ENCODE data around the gene HMGCS1.
A peak's percentile ranks its signal among the peaks of the same experiment; 100 is the strongest.
"Not testable (repeated sequence)": the region's sequence is repeated elsewhere in the genome, so short reads cannot be mapped to it uniquely, and the experiment has no call there.

Gene HMGCS1

GRCh38 chr5:43312076-43312661 is 1.0 kb downstream of the HMGCS1 start:
- no peak for DNase-seq

- DNase-seq, result peak; percentile 22
Measured at GRCh38 chr5:43309637-43310036, 3.6 kb downstream of the HMGCS1 start.

DNA sequence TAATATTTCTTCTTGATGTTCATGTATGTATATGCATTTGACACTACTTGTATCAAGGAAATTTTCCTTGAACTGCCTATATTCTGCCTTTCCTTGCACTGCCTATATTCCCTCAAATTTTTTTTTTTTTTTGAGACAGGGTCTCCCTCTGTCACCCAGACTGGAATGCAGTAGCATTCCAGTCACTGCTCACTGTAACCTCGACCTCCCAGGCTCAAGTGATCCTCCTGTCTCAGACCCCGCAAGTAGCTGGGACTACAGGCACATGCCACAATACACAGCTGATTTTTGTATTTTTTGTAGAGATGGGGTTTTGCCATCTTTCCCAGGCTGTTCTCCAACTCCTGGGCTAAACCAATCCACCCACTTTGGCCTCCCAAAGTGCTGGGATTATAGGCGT is 4.1 kb downstream of the HMGCS1 start:
- DNase-seq, result no peak

GRCh38 chr5:43306954-43307353 is 6.3 kb downstream of the HMGCS1 start:
- DNase-seq, result not testable (repeated sequence)

DNA sequence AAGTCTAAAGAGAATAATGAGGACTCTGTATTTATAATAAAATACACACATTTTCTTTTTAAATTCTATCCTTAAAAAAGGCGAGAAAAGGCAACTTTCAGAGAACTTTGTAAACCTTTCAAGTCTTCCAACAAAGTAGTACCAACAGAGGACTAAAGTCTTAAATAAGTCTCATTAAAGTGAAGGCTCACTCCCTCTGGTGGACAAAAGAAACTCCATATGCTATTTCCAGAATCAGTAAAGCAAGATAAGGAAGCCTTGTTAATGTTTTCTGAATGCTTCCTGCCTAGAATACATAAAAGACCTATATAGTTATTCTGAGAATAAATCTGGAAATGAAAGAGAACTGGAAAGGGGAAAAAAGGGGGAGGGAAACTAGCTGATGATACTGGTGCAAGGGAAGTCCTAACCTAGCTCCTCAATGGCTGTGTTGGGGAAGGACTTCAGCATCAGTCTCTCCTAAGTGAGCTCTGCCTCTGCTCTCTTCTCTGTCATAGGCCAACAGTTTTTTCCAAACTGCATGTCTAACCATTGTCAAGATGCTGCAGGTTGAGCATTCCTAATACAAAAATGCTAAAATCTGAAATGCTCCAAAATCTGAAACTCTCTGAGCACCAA is 7.2 kb downstream of the HMGCS1 start:
- DNase-seq, result peak; percentile 72

GRCh38 chr5:43304525-43304924 is 8.7 kb downstream of the HMGCS1 start:
- peak; percentile 62 for DNase-seq

DNA sequence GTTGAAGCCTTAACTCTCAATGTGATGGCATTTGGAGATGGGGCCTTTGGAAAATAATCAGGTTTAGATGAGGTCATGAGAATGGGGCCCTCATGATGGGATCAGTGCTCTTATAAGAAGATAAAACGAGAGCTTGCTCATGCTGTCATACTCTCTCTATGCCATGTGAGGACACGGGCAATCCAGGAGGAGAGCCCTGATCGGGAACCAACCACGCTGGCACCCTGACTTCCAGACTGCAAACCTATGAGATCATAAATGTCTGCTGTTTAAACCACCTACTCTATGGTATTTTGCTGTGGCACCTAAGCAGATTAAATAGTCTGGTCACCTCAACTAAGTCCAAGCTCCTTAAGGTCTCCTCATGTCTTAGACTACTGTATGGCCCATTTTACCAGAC is 10.0 kb downstream of the HMGCS1 start:
- no peak for DNase-seq

GRCh38 chr5:43302481-43302880 is 10.7 kb downstream of the HMGCS1 start:
- no peak for DNase-seq

GRCh38 chr5:43301653-43302091 is 11.5 kb downstream of the HMGCS1 start:
- DNase-seq, result no peak

DNA sequence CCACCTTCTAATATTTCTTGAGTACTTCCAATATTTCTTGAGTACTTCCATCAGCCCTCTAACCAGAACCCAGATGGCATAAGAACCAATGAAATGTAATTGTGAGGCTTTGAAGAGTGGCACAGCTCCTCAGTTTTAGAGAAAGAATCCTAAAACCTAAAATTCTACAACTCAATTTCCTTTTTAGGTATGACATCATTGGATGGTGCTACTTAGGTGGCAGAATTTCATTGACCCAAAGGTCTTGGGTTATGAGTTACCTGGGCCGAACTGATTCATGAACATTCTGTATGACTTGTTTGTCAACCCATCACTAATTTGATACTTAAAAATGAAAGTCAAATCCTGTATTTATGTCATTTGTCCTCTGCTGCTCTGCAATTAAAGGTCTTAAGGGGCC is 13.1 kb downstream of the HMGCS1 start:
- no peak for DNase-seq

- DNase-seq, result peak; percentile 59
Measured at GRCh38 chr5:43298443-43298842, 14.8 kb downstream of the HMGCS1 start.

GRCh38 chr5:43296835-43297234 is 16.4 kb downstream of the HMGCS1 start:
- DNase-seq, result no peak

DNA sequence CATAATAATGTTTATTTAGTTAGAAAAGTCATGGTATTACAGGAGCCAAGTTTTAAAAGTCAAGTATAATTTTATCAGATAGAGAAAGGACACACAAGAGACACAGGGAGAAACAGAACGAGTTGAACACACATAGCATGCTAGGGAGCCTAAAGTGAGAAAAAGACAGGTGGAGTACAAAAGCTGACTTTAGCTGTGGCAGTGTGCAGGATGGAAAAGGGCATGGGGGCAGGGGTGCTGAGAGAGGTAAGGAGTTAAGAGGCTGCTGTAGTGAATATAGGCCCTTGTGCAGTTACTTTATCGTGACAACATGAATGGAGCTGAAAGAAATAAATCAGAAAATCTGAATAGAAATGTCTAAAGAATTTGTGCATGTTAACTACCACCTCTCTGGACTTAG is 18.0 kb downstream of the HMGCS1 start:
- DNase-seq, result no peak

GRCh38 chr5:43294226-43294625 is 19.0 kb downstream of the HMGCS1 start:
- peak; percentile 44 for DNase-seq

DNA sequence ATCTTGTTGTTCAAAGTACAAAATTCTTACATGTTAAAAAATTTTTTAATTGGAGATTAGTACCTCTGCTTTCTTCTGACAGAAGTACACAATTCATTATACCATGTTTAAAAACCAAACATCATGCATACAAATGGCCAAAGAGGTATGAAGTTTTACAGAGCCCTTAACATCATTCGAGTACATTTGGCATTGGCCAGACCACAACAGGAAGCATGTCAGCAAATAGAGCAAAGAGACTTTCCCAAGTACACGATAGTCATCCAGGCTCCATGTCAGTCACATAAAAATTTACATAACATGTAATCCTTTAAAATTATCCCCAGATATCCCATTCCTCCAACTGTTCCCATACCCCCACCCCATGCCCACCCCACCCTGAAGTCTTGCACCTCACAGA is 22.5 kb downstream of the HMGCS1 start:
- no peak for DNase-seq

- no peak for DNase-seq
Measured at GRCh38 chr5:43288269-43288831, 24.9 kb downstream of the HMGCS1 start.

DNA sequence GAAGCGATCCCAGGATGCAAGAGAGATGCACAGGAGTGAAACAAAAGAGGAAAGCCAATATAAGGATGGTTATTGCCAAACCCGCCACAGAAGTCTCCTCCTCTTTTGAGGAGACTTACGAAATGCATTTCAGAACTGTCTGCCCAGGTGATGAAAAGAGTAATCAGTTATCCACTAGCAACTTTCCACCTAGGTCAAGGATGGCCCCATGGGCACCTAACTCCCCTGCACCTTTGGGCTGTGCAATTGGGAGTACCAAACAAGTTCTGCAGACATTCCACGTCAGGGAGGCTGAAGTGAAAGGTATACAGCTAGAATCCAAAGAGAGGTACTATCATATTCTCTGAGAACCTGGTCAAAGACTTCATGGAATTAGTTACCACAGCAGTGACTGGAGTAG is 25.7 kb downstream of the HMGCS1 start:
- no peak for DNase-seq

DNA sequence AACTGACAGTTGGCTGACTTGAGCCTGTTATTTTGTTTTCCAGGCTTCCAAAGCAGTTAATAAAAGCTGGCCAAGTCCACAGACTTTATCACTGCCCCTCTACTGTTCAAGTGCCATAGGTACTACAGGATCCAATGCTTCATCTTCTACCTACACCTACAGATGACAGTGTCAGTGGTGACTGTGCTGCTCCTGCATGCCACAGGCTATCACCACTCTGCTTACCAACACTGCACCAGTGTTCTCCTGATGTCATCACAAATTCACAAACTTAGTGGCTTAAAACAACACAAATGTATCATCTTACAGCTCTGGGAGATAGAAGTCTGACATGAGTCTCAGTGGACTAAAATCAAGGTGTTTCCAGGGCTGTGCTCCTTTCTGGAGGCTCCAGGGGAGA is 26.6 kb downstream of the HMGCS1 start:
- no peak for DNase-seq

- peak; percentile 15 for DNase-seq
Measured at GRCh38 chr5:43281840-43282658, 31.2 kb downstream of the HMGCS1 start.

GRCh38 chr5:43279548-43280274 is 33.5 kb downstream of the HMGCS1 start:
- no peak for DNase-seq

DNA sequence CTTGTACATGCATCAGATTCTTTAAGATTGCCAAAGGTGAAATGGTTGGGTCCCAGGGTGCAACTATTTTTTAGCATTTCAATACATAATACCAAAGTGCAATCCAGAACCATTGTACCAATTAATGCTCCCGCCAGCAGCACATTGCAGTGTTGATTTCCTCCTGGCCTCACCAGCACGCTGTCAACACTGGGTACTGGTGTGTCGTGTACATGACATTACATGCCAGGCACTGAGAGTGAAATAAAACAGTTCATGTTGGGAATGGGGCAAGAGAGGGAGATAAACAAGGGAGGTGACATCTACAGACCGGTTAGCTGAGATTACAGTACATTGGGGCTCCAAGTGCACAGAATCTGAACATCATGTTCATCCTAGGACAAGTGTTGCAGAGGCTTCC is 37.8 kb downstream of the HMGCS1 start:
- no peak for DNase-seq

- no peak for DNase-seq
Measured at GRCh38 chr5:43274435-43275114, 38.6 kb downstream of the HMGCS1 start.

DNA sequence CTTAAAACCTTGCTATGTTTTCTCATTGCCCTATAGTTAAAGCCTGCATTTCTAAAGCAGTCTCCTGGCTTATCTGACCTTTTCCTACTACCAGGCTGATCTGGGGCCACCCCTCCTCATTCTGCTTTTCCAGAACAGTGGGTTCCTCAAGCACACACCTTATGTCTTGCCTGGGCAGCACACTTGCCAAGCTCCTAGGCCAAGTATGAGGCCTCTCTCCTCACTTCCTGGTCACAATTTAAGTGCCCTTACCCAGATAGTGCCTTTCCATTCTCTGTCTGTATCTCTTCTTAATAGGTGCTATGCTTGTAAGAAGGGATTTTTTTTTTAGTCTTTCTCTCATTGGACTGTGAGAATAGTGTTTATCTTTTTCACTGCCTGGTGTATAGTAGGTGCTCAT is 39.7 kb downstream of the HMGCS1 start:
- no peak for DNase-seq
